PFSK-1 (cell line): Measurements from ENCODE around the gene SUCLG1.

ENCODE experiments used
- FOXP2 ChIP-seq: optimal IDR thresholded peaks from 2 replicates; pipeline ENCODE3; 2011; ENCODE audit warnings: borderline replicate concordance, control low read depth, inconsistent platforms; ENCODE audit not compliant: insufficient read depth; ENCODE audit errors: extremely low read length, extremely low read depth
- POLR2AphosphoS5 ChIP-seq: IDR thresholded peaks from 2 replicates; pipeline ENCODE4 v1.6.1; 2012; ENCODE audit warnings: low read depth, mild to moderate bottlenecking, control low read depth, low read length, moderate library complexity
- SIN3A ChIP-seq: IDR thresholded peaks from 2 replicates; pipeline ENCODE4 v1.6.1; 2012; ENCODE audit warnings: mild to moderate bottlenecking, low read length, moderate library complexity, borderline replicate concordance; ENCODE audit not compliant: insufficient read depth
- TAF1 ChIP-seq: IDR thresholded peaks from 2 replicates; pipeline ENCODE4 v1.6.1; 2012; ENCODE audit warnings: low read length, control low read depth, borderline replicate concordance; ENCODE audit not compliant: insufficient read depth
- TF ChIP-seq, protein P1 (sequence below), 2 experiments: IDR thresholded peaks; 2 replicates each; pipeline versions ENCODE4 v1.6.1 to v1.8.0; 2011 to 2012; ENCODE audit warnings: low read depth in 2 of 2, low read length in 2 of 2, control low read depth in 1 of 2, inconsistent platforms in 1 of 2, mild to moderate bottlenecking in 1 of 2, moderate library complexity in 1 of 2; ENCODE audit not compliant: insufficient read depth in 1 of 2

Gene SUCLG1

DNA sequence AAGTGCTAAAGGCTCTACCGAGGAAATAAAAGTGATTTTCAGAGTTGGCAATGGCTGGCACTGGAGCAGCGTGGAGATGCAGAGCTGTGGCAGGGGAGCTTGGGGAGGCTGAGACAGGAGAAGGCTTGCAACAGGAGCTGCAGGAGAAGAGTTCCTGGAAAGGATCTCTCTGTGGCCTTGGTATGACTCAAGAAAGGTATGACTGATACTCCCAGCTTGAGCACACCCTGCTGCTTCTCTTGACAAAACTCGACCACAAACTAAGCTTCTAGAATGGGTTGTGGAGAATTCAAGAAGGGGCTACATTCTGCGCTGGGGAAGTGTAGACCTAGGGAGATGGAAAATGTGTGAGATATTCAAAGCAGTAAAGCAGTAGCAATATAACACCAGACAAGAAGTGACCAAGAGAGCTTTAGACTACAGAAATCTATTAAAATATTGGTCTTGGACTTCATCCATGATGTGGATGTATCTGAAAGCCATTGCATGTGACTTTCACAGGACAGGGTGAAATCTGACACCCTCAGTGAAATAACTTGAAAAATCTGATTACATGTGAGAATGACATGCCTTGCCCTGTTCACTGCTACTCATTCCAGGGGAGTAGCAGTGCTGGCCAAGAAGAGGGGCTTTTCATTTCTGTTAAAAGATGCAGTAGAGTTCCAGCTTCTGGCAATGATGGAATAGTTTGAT is 41.5 kb downstream of the SUCLG1 start:
- TF ChIP-seq FOXP2 (no peak), SIN3A (no peak), TAF1 (no peak), POLR2AphosphoS5 (no peak)
- TF ChIP-seq, protein P1, sequence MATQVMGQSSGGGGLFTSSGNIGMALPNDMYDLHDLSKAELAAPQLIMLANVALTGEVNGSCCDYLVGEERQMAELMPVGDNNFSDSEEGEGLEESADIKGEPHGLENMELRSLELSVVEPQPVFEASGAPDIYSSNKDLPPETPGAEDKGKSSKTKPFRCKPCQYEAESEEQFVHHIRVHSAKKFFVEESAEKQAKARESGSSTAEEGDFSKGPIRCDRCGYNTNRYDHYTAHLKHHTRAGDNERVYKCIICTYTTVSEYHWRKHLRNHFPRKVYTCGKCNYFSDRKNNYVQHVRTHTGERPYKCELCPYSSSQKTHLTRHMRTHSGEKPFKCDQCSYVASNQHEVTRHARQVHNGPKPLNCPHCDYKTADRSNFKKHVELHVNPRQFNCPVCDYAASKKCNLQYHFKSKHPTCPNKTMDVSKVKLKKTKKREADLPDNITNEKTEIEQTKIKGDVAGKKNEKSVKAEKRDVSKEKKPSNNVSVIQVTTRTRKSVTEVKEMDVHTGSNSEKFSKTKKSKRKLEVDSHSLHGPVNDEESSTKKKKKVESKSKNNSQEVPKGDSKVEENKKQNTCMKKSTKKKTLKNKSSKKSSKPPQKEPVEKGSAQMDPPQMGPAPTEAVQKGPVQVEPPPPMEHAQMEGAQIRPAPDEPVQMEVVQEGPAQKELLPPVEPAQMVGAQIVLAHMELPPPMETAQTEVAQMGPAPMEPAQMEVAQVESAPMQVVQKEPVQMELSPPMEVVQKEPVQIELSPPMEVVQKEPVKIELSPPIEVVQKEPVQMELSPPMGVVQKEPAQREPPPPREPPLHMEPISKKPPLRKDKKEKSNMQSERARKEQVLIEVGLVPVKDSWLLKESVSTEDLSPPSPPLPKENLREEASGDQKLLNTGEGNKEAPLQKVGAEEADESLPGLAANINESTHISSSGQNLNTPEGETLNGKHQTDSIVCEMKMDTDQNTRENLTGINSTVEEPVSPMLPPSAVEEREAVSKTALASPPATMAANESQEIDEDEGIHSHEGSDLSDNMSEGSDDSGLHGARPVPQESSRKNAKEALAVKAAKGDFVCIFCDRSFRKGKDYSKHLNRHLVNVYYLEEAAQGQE (IDR thresholded peaks at IDR 0.05; ENCODE audit: insufficient read depth in 1 of 2, low read depth in 2 of 2, low read length in 2 of 2), result no peak

DNA sequence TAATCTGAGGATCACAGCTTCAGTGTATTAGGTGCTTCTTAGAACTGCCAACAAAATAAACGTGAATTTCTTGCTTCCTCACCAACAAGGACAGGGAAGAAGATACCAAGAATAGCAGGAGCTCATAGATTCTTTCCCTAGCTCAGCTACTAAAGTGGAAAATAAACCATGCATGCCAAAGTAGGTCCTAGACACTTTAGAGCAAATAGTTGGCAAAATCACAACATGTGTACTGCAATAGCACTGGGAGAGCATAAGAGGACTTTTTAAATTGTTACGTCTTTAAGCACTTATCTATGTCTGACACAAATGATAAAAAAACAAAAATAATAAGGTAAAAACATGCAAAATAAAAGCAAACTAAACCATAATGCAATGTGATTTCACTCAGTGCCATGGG is 49.5 kb downstream of the SUCLG1 start:
- TF ChIP-seq FOXP2 (no peak), SIN3A (no peak), TAF1 (no peak), POLR2AphosphoS5 (no peak)
- TF ChIP-seq, protein P1 (IDR thresholded peaks at IDR 0.05; ENCODE audit: insufficient read depth in 1 of 2, low read depth in 2 of 2, low read length in 2 of 2), result no peak

DNA sequence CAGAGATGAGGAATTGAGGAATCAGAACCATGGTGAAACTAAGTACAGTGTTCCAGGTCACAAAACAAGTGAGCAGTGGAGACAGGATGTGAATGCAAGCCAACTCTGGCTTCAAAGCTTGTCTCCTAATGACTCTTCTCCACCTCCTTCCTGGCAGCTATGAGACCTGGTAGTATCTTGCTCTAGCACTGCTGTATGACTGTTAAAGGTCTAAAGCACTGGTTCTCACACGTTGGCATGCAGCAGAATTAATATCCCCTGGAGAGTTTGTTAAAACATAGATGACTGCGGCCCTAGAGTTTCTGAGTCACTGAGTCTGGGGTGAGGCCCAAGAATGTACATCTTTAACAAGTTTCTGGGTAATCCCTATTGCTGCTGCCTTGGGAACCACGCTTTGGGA is 63.3 kb downstream of the SUCLG1 start:
- TF ChIP-seq TAF1, result no peak
- TF ChIP-seq FOXP2, result no peak
- no peak for TF ChIP-seq SIN3A
- no peak for TF ChIP-seq POLR2AphosphoS5
- TF ChIP-seq, protein P1 (IDR thresholded peaks at IDR 0.05; ENCODE audit: insufficient read depth in 1 of 2, low read depth in 2 of 2, low read length in 2 of 2), result no peak

DNA sequence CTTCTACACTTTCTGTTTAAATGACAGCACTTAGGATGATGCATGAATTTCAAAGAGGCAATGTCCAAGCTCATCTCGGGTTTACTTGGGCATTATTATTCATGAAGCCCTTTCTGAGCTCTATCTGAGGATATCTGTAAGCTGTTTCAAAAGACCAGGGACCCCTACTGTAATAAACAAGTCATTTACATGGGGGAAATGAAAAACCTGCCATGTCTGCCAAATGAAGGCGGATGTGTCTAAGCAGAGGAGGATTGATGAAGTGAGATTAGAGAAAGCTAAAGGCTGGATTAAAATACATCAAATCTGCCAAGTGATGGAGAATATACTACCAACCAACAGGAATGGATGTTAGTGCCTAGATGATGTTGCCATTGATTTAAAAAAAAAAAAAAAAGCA is 64.5 kb downstream of the SUCLG1 start:
- TF ChIP-seq TAF1 (no peak), FOXP2 (no peak), SIN3A (no peak), POLR2AphosphoS5 (no peak)
- TF ChIP-seq, protein P1 (IDR thresholded peaks at IDR 0.05; ENCODE audit: insufficient read depth in 1 of 2, low read depth in 2 of 2, low read length in 2 of 2), result no peak

DNA sequence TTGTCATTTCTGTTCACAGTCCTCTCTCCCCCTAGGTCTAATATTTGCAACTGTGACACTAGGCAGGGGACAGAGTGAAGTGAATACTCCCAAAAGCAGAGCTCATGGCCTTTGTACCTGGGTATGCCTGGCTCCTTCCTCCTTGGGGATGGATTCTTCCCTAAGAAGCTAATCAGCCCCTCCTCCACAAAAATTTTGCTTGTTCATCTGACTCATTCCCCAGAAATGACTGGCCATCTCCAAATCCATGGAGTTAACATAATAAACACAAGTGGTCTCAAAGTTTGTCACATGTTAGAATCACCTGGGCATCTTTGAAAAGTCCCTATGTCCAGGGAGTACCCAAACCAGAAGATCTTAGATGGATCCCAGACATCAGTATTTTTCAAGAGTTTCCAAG is 65.3 kb downstream of the SUCLG1 start:
- TF ChIP-seq POLR2AphosphoS5, result no peak
- TF ChIP-seq, protein P1 (IDR thresholded peaks at IDR 0.05; ENCODE audit: insufficient read depth in 1 of 2, low read depth in 2 of 2, low read length in 2 of 2), result no peak
- TF ChIP-seq TAF1, result no peak
- TF ChIP-seq SIN3A, result no peak
- no peak for TF ChIP-seq FOXP2
